H1 (cell line): ENCODE measurements around the gene MEMO1. TPM values are rescaled to one million over a fixed set of nuclear protein-coding genes. Genes with fewer than 3 reads are reported as not detected.

ENCODE experiments used
- CTCF ChIA-PET: fragments of 300-600 bp; sonication (Branson Sonifier 250); formaldehyde crosslinking; loops from one replicate; lab custom pipeline; 2021; ENCODE audit not compliant: partially characterized antibody; lab: Charles Lee
- POLR2A ChIA-PET: fragments of 300-600 bp; sonication (Branson Sonifier 250); formaldehyde crosslinking; loops from one replicate; lab custom pipeline; 2021; ENCODE audit warnings: inconsistent platforms; ENCODE audit not compliant: partially characterized antibody; lab: Charles Lee
- DNase-seq, 2 experiments: peaks; one replicate each; pipeline versions ENCODE4 v3.0.0 to v3.0.0-alpha.2; 2010 to 2022; ENCODE audit warnings: low spot score in 2 of 2, low read depth in 1 of 2, mixed read lengths in 1 of 2
- FAIRE-seq: peaks from 2 replicates; lab custom pipeline; 2011; peaks lifted over from hg19 to GRCh38; lab: Jason Lieb, UNC
- H2AFZ ChIP-seq: 2 replicates; pipeline ENCODE4 v1.8.1; 2012; ENCODE audit warnings: low read length, inconsistent platforms
- H2AK5ac ChIP-seq: 2 replicates; pipeline ENCODE4 v1.6.1; 2013; ENCODE audit warnings: low read depth, low read length
- H2BK120ac ChIP-seq: replicated peaks from 2 replicates; pipeline ENCODE3; 2013; ENCODE audit warnings: low read depth, low read length, inconsistent platforms
- H2BK12ac ChIP-seq: 2 replicates; pipeline ENCODE4 v1.6.1; 2013; ENCODE audit warnings: low read depth, low read length
- H2BK15ac ChIP-seq: 2 replicates; pipeline ENCODE4 v1.6.1; 2013; ENCODE audit warnings: low read length
- H2BK20ac ChIP-seq: 2 replicates; pipeline ENCODE4 v1.6.1; 2013; ENCODE audit warnings: low read length
- H2BK5ac ChIP-seq: 2 replicates; pipeline ENCODE4 v1.6.1; 2013; ENCODE audit warnings: low read depth, low read length
- H3K14ac ChIP-seq: 2 replicates; pipeline ENCODE4 v1.6.1; 2013; ENCODE audit warnings: inconsistent platforms; ENCODE audit not compliant: insufficient read length
- H3K18ac ChIP-seq: 2 replicates; pipeline ENCODE4 v1.6.1; 2013; ENCODE audit warnings: low read length; ENCODE audit errors: extremely low read depth
- H3K23ac ChIP-seq: 2 replicates; pipeline ENCODE4 v1.6.1; 2013; ENCODE audit warnings: inconsistent platforms; ENCODE audit not compliant: insufficient read length
- H3K23me2 ChIP-seq: 2 replicates; pipeline ENCODE4 v1.6.1; 2013; ENCODE audit warnings: low read depth, low read length
- H3K27ac ChIP-seq: 2 replicates; pipeline ENCODE4 v1.6.1; 2011; ENCODE audit warnings: low read depth, low read length, inconsistent platforms
- H3K27me3 ChIP-seq, 4 experiments: replicated peaks in 1 of 4; 1 replicate in 1 of 4; 2 replicates in 3 of 4; pipeline versions ENCODE4 v1.6.1 to v1.8.1; 2011 to 2013; ENCODE audit warnings: low read length in 3 of 4, mild to moderate bottlenecking in 3 of 4, inconsistent platforms in 2 of 4, mixed read lengths in 2 of 4, moderate library complexity in 1 of 4; ENCODE audit not compliant: control insufficient read depth in 3 of 4, insufficient read depth in 3 of 4; ENCODE audit errors: extremely low read depth in 1 of 4
- H3K36me3 ChIP-seq, 4 experiments: 2 replicates each; pipeline versions ENCODE4 v1.6.1 to v1.8.1; 2011 to 2013; ENCODE audit warnings: mild to moderate bottlenecking in 4 of 4, low read length in 3 of 4, moderate library complexity in 2 of 4, control low read depth in 1 of 4, inconsistent platforms in 1 of 4; ENCODE audit not compliant: insufficient read depth in 4 of 4, control insufficient read depth in 2 of 4
- H3K4ac ChIP-seq: replicated peaks from 2 replicates; pipeline ENCODE3; 2013; ENCODE audit warnings: low read length, low read depth, mixed read lengths, inconsistent platforms; ENCODE audit not compliant: insufficient read length
- H3K4me1 ChIP-seq, 4 experiments: replicated peaks in 1 of 4; 1 replicate in 1 of 4; 2 replicates in 3 of 4; pipeline versions ENCODE4 v1.6.1 to v1.8.1; 2011 to 2013; ENCODE audit warnings: low read length in 3 of 4, inconsistent platforms in 2 of 4, mixed read lengths in 1 of 4; ENCODE audit not compliant: insufficient read depth in 4 of 4, control insufficient read depth in 3 of 4
- H3K4me2 ChIP-seq, 2 experiments: 2 replicates each; pipeline versions ENCODE4 v1.6.1 to v1.8.1; 2011 to 2013; ENCODE audit warnings: low read depth in 2 of 2, low read length in 2 of 2, control low read depth in 1 of 2, inconsistent platforms in 1 of 2, mild to moderate bottlenecking in 1 of 2; ENCODE audit not compliant: insufficient read depth in 1 of 2
- H3K4me3 ChIP-seq, 4 experiments: fragments of 200-600, 300-600 bp in 1 of 4; sonication (generic), shearing (Covaris generic), sonication (Bioruptor Twin) in 1 of 4; 2 replicates each; pipeline versions ENCODE4 v1.5.1 to v1.8.1; 2011 to 2016; ENCODE audit warnings: low read length in 4 of 4, low read depth in 3 of 4, control low read depth in 2 of 4, inconsistent platforms in 2 of 4, mild to moderate bottlenecking in 2 of 4, mixed read lengths in 1 of 4, moderate library complexity in 1 of 4; ENCODE audit not compliant: insufficient read depth in 2 of 4; ENCODE audit errors: extremely low read depth in 1 of 4
- H3K56ac ChIP-seq: replicated peaks from 2 replicates; pipeline ENCODE3; 2013; ENCODE audit warnings: low read depth, mild to moderate bottlenecking, mixed read lengths, low read length, inconsistent platforms; ENCODE audit not compliant: insufficient read length
- H3K79me1 ChIP-seq: 2 replicates; pipeline ENCODE4 v1.6.1; 2013; ENCODE audit warnings: low read depth, low read length, control low read depth
- H3K79me2 ChIP-seq, 2 experiments: 2 replicates each; pipeline versions ENCODE4 v1.6.1 to v1.8.1; 2012 to 2013; ENCODE audit warnings: low read length in 2 of 2, mild to moderate bottlenecking in 2 of 2, inconsistent platforms in 1 of 2; ENCODE audit not compliant: insufficient read depth in 2 of 2, control insufficient read depth in 1 of 2
- H3K9ac ChIP-seq, 4 experiments: replicated peaks in 1 of 4; 1 replicate in 1 of 4; 2 replicates in 3 of 4; pipeline versions ENCODE4 v1.6.1 to v1.8.1; 2011 to 2013; ENCODE audit warnings: low read depth in 3 of 4, low read length in 3 of 4, control low read depth in 2 of 4, mild to moderate bottlenecking in 2 of 4, moderate library complexity in 2 of 4, inconsistent platforms in 1 of 4; ENCODE audit errors: extremely low read depth in 1 of 4
- H3K9me3 ChIP-seq, 2 experiments: 2 replicates each; pipeline versions ENCODE4 v1.6.1 to v1.8.1; 2012 to 2013; ENCODE audit warnings: mild to moderate bottlenecking in 2 of 2, moderate library complexity in 2 of 2, control low read depth in 1 of 2, inconsistent platforms in 1 of 2, low read depth in 1 of 2, low read length in 1 of 2, mixed read lengths in 1 of 2; ENCODE audit not compliant: insufficient read depth in 2 of 2
- H4K20me1 ChIP-seq, 2 experiments: replicated peaks in 1 of 2; 2 replicates each; pipeline versions ENCODE3 to v1.8.1; 2011 to 2013; ENCODE audit warnings: inconsistent platforms in 2 of 2, low read length in 2 of 2, mild to moderate bottlenecking in 1 of 2; ENCODE audit not compliant: insufficient read depth in 2 of 2, control insufficient read depth in 1 of 2
- H4K5ac ChIP-seq: 2 replicates; pipeline ENCODE4 v1.6.1; 2013; ENCODE audit warnings: low read length, low read depth, mixed read lengths, inconsistent platforms; ENCODE audit not compliant: insufficient read length
- H4K8ac ChIP-seq: 2 replicates; pipeline ENCODE4 v1.8.0; 2013; ENCODE audit warnings: mild to moderate bottlenecking, moderate library complexity, low read length, inconsistent platforms; ENCODE audit not compliant: insufficient read depth; ENCODE audit errors: extremely low read depth
- H4K91ac ChIP-seq: replicated peaks from 2 replicates; pipeline ENCODE3; 2013; ENCODE audit warnings: low read length, mixed read lengths, inconsistent platforms; ENCODE audit not compliant: insufficient read length
- SIX5 ChIP-seq: IDR thresholded peaks from 2 replicates; pipeline ENCODE4 v1.6.1; 2011; ENCODE audit warnings: mild to moderate bottlenecking, low read depth, low read length
- WGBS, 2 experiments: shearing (Covaris generic) in 1 of 2; methylation state at CpG; one replicate each; pipeline versions ENCODE4 v1.1.6 to v1.1.7; 2013 to 2015; ENCODE audit warnings: low lambda C conversion rate in 2 of 2, mixed read lengths in 2 of 2, inconsistent platforms in 1 of 2, low coverage in 1 of 2, missing lambda C conversion rate in 1 of 2; ENCODE audit not compliant: insufficient replicate concordance in 2 of 2, insufficient coverage in 1 of 2, insufficient read length in 1 of 2; ENCODE audit errors: extremely low coverage in 1 of 2, missing lambda C conversion rate in 1 of 2; 5-methylcytosine and 5-hydroxymethylcytosine counted together
- polyA plus RNA-seq, 7 experiments: library from polyadenylated mRNA; depleted of rRNA in 3 of 7; stranded (reverse) in 5 of 7; unstranded in 2 of 7; fragments of >200 nt in 5 of 7; fragments of 200-250 nt in 2 of 7; gene quantifications; 1 replicate in 5 of 7; 2 replicates in 1 of 7; 4 replicates in 1 of 7; pipeline versions ENCODE4 v1.2.1 to v1.2.3, GENCODE V29; 2011 to 2013; ENCODE audit warnings: missing spikeins in 2 of 7, mixed read lengths in 2 of 7
- total RNA-seq: library from RNA; stranded (reverse); fragmentation: NEBNext Ultra II Directional; extraction: Animal tissue kit (Norgen Biotek cat#: 25700); gene quantifications from 2 replicates; pipeline ENCODE4 v1.2.1, GENCODE V29; 2021

The MEMO1 gene
- total and polyA plus RNA-seq, 2 of the 8 experiments (the other 6 are each of a cell fraction or from before 2014, with no cell fraction given): 26.9 to 54.7 TPM

- H3K4me2 ChIP-seq: no peak overlapping the region
- no peak overlapping the region for H3K27ac ChIP-seq
- DNase-seq (no peak), FAIRE-seq (no peak)
- no peak overlapping the region for H2AFZ ChIP-seq
- no peak overlapping the region for H3K18ac ChIP-seq
- no peak for TF ChIP-seq SIX5
- H3K79me1 ChIP-seq: no peaks in the 10 kb centered on the region; the same call in 1 of the 2 replicates
- ChIA-PET CTCF (no interaction called here), POLR2A (no interaction called here)
- WGBS, 2 experiments: 94% methylated on average over 2 of the region's 2 CpGs; no CpG with 5 or more reads in 1 of the 2 experiments
- no peak overlapping the region for H3K23ac ChIP-seq
- no peak overlapping the region for H2AK5ac ChIP-seq
- no peaks in the 10 kb centered on the region for H3K9me3 ChIP-seq
- H3K9ac ChIP-seq: no peak overlapping the region
- H2BK12ac ChIP-seq: no peak overlapping the region
- no peak overlapping the region for H3K4ac ChIP-seq
- no peak overlapping the region for H3K14ac ChIP-seq
- H3K4me1 ChIP-seq: no peaks in the 10 kb centered on the region
- H3K56ac ChIP-seq: no peak overlapping the region
- no peaks in the 10 kb centered on the region for H3K36me3 ChIP-seq
- H2BK20ac ChIP-seq: no peak overlapping the region
- no peak overlapping the region for H3K4me3 ChIP-seq
- no peak overlapping the region for H2BK120ac ChIP-seq
- no peak overlapping the region for H4K5ac ChIP-seq
- H4K91ac ChIP-seq: no peak overlapping the region
- no peaks in the 10 kb centered on the region for H3K27me3 ChIP-seq
- no peak overlapping the region for H2BK15ac ChIP-seq
- no peak overlapping the region for H2BK5ac ChIP-seq
- H4K20me1 ChIP-seq: no peaks in the 10 kb centered on the region
- H3K79me2 ChIP-seq: peaks cover 0 to 58% of the 10 kb centered on the region in 2 experiments; a peak in 2 of 4 replicates
- H3K23me2 ChIP-seq: no peaks in the 10 kb centered on the region
- H4K8ac ChIP-seq: no peak overlapping the region
Observed at GRCh38 chr2:31962757-31963361, 47.9 kb downstream of the MEMO1 start.
